ENCODE results near the gene TMEM51.

GRCh38 chr1:15222653-15223303 lies 69.2 kb downstream of the TMEM51 start:
- TF ChIP-seq CTCF (optimal IDR thresholded peaks at IDR 0.05 in 1 of 3, IDR thresholded peaks at IDR 0.05 in 1 of 3, conservative IDR thresholded peaks at IDR 0.05 in 1 of 3; ENCODE audit: extremely low read depth in 1 of 3, insufficient read depth in 2 of 3, low read length in 3 of 3), result no peak
- no peak for TF ChIP-seq EZH2 (IDR thresholded peaks at IDR 0.05; ENCODE audit: low read length)

Data from keratinocyte (primary cell).